A549 (cell line): ENCODE results near the gene CHD9.

Experiments used
- BHLHE40 ChIP-seq: IDR thresholded peaks from 2 replicates; pipeline ENCODE4 v1.6.1; 2012; ENCODE audit warnings: low read depth, low read length, inconsistent platforms
- CEBPB ChIP-seq, 2 experiments: fragments of >200 bp in 1 of 2; sonication (Bioruptor Twin) in 1 of 2; formaldehyde crosslinking in 1 of 2; IDR thresholded peaks; 2 replicates each; pipeline ENCODE4 v1.6.1; 2012 to 2016
- CTCF ChIP-seq: fragments of >200 bp; sonication (Bioruptor Twin); formaldehyde crosslinking; IDR thresholded peaks from 3 replicates; pipeline ENCODE4 v1.5.1; 2016
- ESRRA ChIP-seq: fragments of 150-350 bp; IDR thresholded peaks from 2 replicates; pipeline ENCODE4 v1.6.1; 2014; ENCODE audit warnings: mild to moderate bottlenecking, low read length, borderline replicate concordance
- JUN ChIP-seq, 2 experiments: fragments of >200 bp; sonication (Bioruptor Twin); formaldehyde crosslinking; IDR thresholded peaks; 2 replicates in 1 of 2; 3 replicates in 1 of 2; pipeline ENCODE4 v1.6.1; 2016 to 2017
- MYC ChIP-seq: IDR thresholded peaks from 2 replicates; pipeline ENCODE4 v1.6.1; 2012; ENCODE audit warnings: mild to moderate bottlenecking, inconsistent platforms, low read length, improper control_type of control experiment, borderline replicate concordance
- NR3C1 ChIP-seq: fragments of >200 bp; sonication (Bioruptor Twin); formaldehyde crosslinking; IDR thresholded peaks from 3 replicates; pipeline ENCODE4 v1.6.1; 2017
- POLR2A ChIP-seq: IDR thresholded peaks from 2 replicates; pipeline ENCODE4 v1.6.1; 2012; ENCODE audit warnings: mild to moderate bottlenecking, low read length
- RCOR1 ChIP-seq: fragments of 150-350 bp; IDR thresholded peaks from 2 replicates; pipeline ENCODE4 v1.6.1; 2014; ENCODE audit warnings: antibody characterized with exemption, low read length, low read depth
- REST ChIP-seq: fragments of 200-600 bp; sonication (generic); IDR thresholded peaks from 2 replicates; pipeline ENCODE4 v1.6.1; 2016; ENCODE audit warnings: antibody characterized with exemption, mild to moderate bottlenecking, moderate library complexity
- RFX5 ChIP-seq: fragments of 450-650 bp; IDR thresholded peaks from 2 replicates; pipeline ENCODE4 v1.7.1; 2014; ENCODE audit warnings: antibody characterized with exemption, mild to moderate bottlenecking, moderate library complexity
- ZC3H11A ChIP-seq: fragments of 450-650 bp; IDR thresholded peaks from 2 replicates; pipeline ENCODE4 v1.6.1; 2014; ENCODE audit warnings: antibody characterized with exemption, mild to moderate bottlenecking
- ZFP36 ChIP-seq: fragments of 450-650 bp; IDR thresholded peaks from 2 replicates; pipeline ENCODE4 v1.6.1; 2014; ENCODE audit warnings: borderline replicate concordance; ENCODE audit not compliant: partially characterized antibody

GRCh38 chr16:53175118-53175517, 120.3 kb downstream of the CHD9 start:
- TF ChIP-seq ESRRA (no peak), RCOR1 (no peak), CTCF (no peak), MYC (no peak), REST (no peak), JUN (IDR thresholded peaks at IDR 0.05) (no peak), POLR2A (no peak), ZFP36 (no peak), NR3C1 (no peak), CEBPB (IDR thresholded peaks at IDR 0.05) (no peak), RFX5 (no peak), ZC3H11A (no peak), BHLHE40 (no peak)
